Amygdala (tissue), 56 donors: ENCODE measurements around the gene CDKN1B.
A peak's percentile ranks its signal among the peaks of the same experiment; 100 is the strongest.

Source experiments
- DNase-seq, 56 donors: peaks; one replicate each; lab custom pipeline; 2025; lab: John Stamatoyannopoulos, UW

Gene CDKN1B

GRCh38 chr12:12716793-12717585 lies at the start of gene CDKN1B:
TSS of gene CDKN1B (plus strand) at chr12:12717368. CDS start at chr12:12717840, 472 bp downstream.
- DNase-seq, result peak; percentile 55 to 93 (median 84)

DNA sequence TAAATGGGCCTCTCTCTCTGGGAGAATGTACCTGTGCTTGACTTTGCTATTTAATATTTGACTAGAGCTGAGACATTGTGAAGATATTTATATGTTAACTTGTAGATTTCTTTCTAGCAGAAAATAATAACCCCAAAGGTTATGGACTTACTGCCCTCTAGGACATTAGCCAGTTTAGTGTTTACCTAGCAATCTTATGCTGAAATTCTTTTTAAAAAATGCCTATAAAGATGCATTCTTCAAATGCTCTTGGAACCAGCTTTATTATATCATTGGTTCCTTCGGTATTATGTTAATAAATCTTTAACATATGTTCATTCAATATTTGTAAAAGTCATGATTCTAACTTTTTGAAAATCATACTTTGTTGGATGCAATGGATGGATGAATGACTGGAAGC lies 49.2 kb upstream of the CDKN1B start:
- DNase-seq, result no peak

- no peak for DNase-seq
These were observed 48.1 kb upstream of the CDKN1B start for GRCh38 chr12:12669020-12669419.

GRCh38 chr12:12671850-12672660 lies 45.1 kb upstream of the CDKN1B start:
- no peak for DNase-seq

- DNase-seq, result no peak
These were observed 43.9 kb upstream of the CDKN1B start for GRCh38 chr12:12673296-12673695.

DNA sequence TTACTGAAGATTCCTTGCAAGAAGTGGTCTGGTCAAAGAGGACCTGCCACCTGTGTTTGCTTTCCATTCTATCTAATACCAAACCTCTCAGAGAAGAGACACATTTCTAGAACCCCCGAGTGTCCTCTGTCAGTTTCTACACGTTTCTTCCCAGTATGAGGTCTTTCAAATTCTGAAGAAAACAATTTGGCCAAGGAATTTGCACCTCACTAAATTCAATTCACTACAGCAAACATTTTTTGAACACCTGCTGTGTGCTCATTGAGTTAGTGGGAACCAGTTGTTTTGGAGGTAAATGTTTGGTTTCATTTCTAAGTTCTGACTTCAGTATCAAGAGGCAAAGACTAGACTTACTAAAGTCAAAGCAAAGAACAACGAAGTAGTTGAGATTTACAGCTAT lies 40.6 kb upstream of the CDKN1B start:
- DNase-seq, result no peak

- no peak for DNase-seq
These were observed 36.0 kb upstream of the CDKN1B start for GRCh38 chr12:12681061-12681765.

DNA sequence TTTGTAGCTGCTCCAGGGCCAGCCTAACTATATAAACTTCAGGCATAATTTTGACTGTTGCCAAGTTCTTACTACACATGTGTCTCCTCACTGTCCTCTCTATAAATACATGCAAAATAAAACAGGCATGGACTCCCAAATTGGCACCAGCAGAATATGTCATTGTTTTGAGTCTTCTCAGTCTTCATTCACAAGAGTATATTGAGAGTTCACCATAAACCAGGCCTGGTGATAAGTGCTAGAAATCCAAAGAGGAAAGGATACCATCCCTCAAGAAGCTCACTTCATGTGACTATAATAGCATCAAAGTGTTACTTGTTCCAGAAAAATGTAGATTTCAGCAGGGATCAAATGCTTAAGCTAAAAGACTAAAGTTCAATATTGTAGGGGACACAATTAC lies 34.9 kb upstream of the CDKN1B start:
- no peak for DNase-seq

DNA sequence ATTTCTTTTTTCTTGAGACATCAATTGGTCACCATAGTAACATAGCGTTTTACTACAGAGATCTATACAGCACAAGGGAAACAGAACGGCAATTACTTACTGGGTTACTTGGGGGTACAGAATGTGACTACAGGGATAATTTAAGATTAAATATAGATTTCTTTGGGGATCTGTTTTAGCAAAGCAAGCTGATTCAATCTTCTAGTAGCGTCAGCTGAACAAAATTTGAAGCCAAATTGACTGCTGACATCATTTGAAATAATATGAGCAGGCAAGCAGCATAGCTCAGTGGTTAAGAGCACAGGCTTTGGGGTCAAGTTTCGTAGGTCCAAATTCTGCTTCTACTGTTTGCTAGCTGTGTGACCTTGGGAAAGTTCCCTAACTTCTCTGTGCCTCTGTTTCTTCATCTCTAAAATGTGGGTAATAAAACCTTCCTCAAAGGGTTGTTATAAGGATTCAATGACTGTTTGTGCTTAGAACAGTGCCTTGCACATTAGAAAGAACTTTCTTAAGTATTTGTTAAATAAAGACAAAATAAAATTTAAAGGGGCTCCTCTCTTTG lies 34.0 kb upstream of the CDKN1B start:
- no peak for DNase-seq

- peak in 5 of 56 donors; percentile 6 to 23 (median 13) for DNase-seq
These were observed 33.4 kb upstream of the CDKN1B start for GRCh38 chr12:12683725-12684124.

GRCh38 chr12:12684375-12685106 lies 32.6 kb upstream of the CDKN1B start:
- DNase-seq, result peak in 54 of 56 donors; percentile 3 to 88 (median 60)

DNA sequence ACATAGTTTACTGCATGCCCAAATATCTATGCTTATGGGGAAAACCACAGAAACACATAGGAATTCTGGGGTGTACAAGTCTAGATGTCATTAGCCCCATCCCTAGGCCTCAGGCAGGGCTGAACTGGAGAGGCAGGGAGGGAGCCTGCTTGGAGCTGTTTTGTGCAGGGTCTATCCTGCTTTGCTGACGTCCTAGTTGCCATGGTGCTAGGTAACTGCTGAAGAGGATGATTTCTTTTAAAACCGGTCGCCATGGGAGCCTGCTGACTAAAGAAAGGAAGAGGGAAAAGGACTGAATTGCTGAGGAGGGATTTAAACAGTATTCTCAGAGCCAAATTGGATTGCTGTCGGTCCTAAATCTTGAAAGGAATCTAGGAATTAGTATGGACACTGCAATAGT lies 31.9 kb upstream of the CDKN1B start:
- peak in 43 of 56 donors; percentile 1 to 79 (median 45) for DNase-seq

GRCh38 chr12:12686472-12686871 lies 30.7 kb upstream of the CDKN1B start:
- DNase-seq, result no peak

DNA sequence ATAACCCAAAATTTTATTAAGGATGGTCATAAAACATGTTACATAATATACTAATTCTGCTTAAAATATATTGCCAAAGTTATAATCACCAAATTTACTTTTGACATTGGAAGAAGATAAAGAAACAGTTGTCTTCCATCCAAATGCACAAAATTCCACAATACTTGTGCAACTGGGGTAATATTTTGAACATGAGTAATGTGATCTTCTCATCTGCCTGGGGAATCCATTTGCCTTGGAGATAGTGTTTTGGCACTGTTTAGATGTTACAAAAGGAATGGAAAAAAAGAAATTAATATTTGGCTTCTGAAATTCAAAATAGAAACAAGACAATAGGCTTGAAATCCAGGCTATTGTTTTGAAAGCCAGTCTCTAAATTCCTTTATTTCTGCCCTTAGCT lies 30.2 kb upstream of the CDKN1B start:
- no peak for DNase-seq

DNA sequence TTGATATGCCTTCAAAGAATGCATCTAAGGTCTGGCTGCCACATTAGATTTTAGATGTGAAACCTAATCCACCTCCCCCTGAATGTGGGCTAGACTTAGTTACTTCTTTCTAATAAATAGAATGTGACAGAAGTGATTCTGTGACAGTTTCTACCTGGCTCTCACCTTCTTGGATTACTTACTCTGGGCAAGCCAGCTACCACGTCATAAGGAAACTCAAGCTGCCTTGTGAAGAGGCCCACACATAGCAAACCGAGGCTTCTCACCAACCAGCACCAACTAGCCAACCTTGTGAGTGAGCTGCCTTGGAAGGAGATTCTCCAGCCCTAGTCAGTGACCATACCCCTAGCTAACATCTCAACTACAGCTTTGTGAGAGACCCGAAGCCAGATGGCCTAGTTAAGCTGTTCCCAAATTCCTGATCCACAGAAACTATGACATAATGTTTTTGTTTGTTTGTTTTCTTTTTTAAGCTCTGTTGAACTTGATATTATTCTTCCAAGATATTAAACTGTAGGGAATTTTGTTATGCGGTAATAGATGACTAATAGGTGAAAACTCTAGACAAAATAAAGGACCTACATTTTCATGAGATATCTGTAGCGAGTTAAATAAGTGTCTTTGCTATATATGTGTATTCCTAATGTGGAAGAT lies 27.4 kb upstream of the CDKN1B start:
- DNase-seq, result no peak

DNA sequence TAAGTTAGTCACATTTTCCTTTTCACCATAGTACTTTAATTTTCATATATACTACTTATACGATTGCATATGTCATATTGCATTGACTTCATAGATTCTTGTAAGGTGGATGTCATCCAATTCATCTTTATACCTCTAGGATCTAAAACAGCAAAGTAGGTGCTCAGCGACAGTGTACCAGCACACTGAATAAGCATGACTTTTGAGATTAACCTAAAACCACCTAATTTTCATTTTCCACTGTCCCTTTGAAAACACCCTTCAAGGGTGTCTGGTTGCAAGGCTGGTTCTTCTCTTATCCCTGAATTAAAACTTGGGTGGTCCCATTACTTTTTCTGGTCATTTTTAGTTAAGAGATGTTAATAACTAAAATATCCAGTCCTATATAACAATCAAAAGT lies 25.6 kb upstream of the CDKN1B start:
- no peak for DNase-seq

GRCh38 chr12:12693111-12693671 lies 24.0 kb upstream of the CDKN1B start:
- no peak for DNase-seq

GRCh38 chr12:12696562-12697383 lies 20.4 kb upstream of the CDKN1B start:
- DNase-seq, result peak in 55 of 56 donors; percentile 46 to 91 (median 79)
